ENCODE measurements around the gene STX1B. TPM values are rescaled to one million over a fixed set of nuclear protein-coding genes. Genes with fewer than 3 reads are reported as not detected.

Gene STX1B
- total RNA-seq, 4 donors from 2014 or later = 0.41 to 1.3 TPM; not detected in 2

- TF ChIP-seq CTCF (IDR thresholded peaks at IDR 0.05) = no peak
- TF ChIP-seq EP300 (IDR thresholded peaks at IDR 0.05; ENCODE audit: low read depth) = no peak
- TF ChIP-seq POLR2AphosphoS5 (IDR thresholded peaks at IDR 0.05) = no peak
- no peak for TF ChIP-seq POLR2A (IDR thresholded peaks at IDR 0.05)
- Histone ChIP-seq H3K4me1 (peaks cover 6 to 18% (median 13%) of the 10 kb centered on the region in 4 donors), H3K9me3 (no peaks in the 10 kb centered on the region), H3K4me3 (peak overlapping the region; percentile 39 to 50 (median 48)), H3K27me3 (peaks cover 5% of the 10 kb centered on the region), H3K27ac (peak overlapping the region; percentile 77 to 89 (median 81)), H3K36me3 (no peaks in the 10 kb centered on the region)
- in situ Hi-C loops (cut with MboI; ENCODE audit: low pct_ligation_motif_present in 1 of 4, low pct_unique_long_range_greater_than_20kb in 1 of 4, low sequenced_read_pairs in 3 of 4) (loop anchor here (10.0 to 25.0 kb wide), 5 partner anchors 164 to 864 kb away; partner anchors contain the start of genes ZNF843 (in 3 of the 4), COX6A2 (in 2 of the 4), ZNF267 (in 2 of the 4) and ARMC5 (in 1 of the 4)), intact Hi-C loops (cut with DNase I; ENCODE audit: low total_unique reads) (no loop called here)
- no peak for DNase-seq
- WGBS, 2 donors (ENCODE audit: low coverage in 1 of 2) = 69% methylated on average over 21 of the region's 21 CpGs; no CpG with 5 or more reads in 1 of the 2 donors
Observed at GRCh38 chr16:30997725-30998711, 12.4 kb downstream of the STX1B start.

GRCh38 chr16:30996985-30997724 lies 13.3 kb downstream of the STX1B start:
- no peaks in the 10 kb centered on the region for H3K36me3 ChIP-seq
- peak overlapping the region; percentile 39 to 56 (median 48) for H3K4me3 ChIP-seq
- peaks cover 5% of the 10 kb centered on the region for H3K27me3 ChIP-seq
- in situ Hi-C loops (cut with MboI; ENCODE audit: low pct_ligation_motif_present in 1 of 4, low pct_unique_long_range_greater_than_20kb in 1 of 4, low sequenced_read_pairs in 3 of 4) = loop anchor here (10.0 to 25.0 kb wide), 5 partner anchors 165 to 865 kb away; partner anchors contain the start of genes ZNF843 (in 3 of the 4), COX6A2 (in 2 of the 4), ZNF267 (in 2 of the 4) and ARMC5 (in 1 of the 4)
- peak overlapping the region; percentile 77 to 89 (median 81) for H3K27ac ChIP-seq
- H3K4me1 ChIP-seq = peaks cover 6 to 18% (median 13%) of the 10 kb centered on the region in 4 donors
- 3% methylated on average over 35 of the region's 60 CpGs; no CpG with 5 or more reads in 1 of the 2 donors for WGBS, 2 donors (ENCODE audit: low coverage in 1 of 2)
- intact Hi-C loops (cut with DNase I; ENCODE audit: low total_unique reads) = loop anchor here (1.0 kb wide), 1 partner anchor 46 kb away; no protein-coding TSS in a partner anchor
- peak; percentile 87 for DNase-seq
- TF ChIP-seq POLR2AphosphoS5 (IDR thresholded peaks at IDR 0.05) (peak; percentile 66 to 74 (median 69)), POLR2A (IDR thresholded peaks at IDR 0.05) (peak; percentile 62), CTCF (IDR thresholded peaks at IDR 0.05) (no peak)
- no peaks in the 10 kb centered on the region for H3K9me3 ChIP-seq

GRCh38 chr16:30996324-30996984 lies 14.0 kb downstream of the STX1B start:
- Histone ChIP-seq H3K27me3 (peaks cover under 1% of the 10 kb centered on the region), H3K36me3 (no peaks in the 10 kb centered on the region), H3K4me3 (peak overlapping the region; percentile 39 to 56 (median 48)), H3K27ac (peak overlapping the region; percentile 77 to 89 (median 81)), H3K9me3 (no peaks in the 10 kb centered on the region), H3K4me1 (peaks cover 6 to 18% (median 13%) of the 10 kb centered on the region in 4 donors)
- in situ Hi-C loops (cut with MboI; ENCODE audit: low pct_ligation_motif_present in 1 of 4, low pct_unique_long_range_greater_than_20kb in 1 of 4, low sequenced_read_pairs in 3 of 4) = loop anchor here (10.0 to 25.0 kb wide), 5 partner anchors 166 to 866 kb away; partner anchors contain the start of genes ZNF843 (in 3 of the 4), COX6A2 (in 2 of the 4), ZNF267 (in 2 of the 4) and ARMC5 (in 1 of the 4)
- WGBS, 2 donors (ENCODE audit: low coverage in 1 of 2) = 15% methylated on average over 22 of the region's 23 CpGs; no CpG with 5 or more reads in 1 of the 2 donors
- TF ChIP-seq POLR2AphosphoS5 (IDR thresholded peaks at IDR 0.05) (no peak), CTCF (IDR thresholded peaks at IDR 0.05) (no peak), EP300 (IDR thresholded peaks at IDR 0.05; ENCODE audit: low read depth) (no peak)
- intact Hi-C loops (cut with DNase I; ENCODE audit: low total_unique reads) = loop anchor here (1.0 kb wide), 1 partner anchor 45 kb away; no protein-coding TSS in a partner anchor
- peak; percentile 51 for DNase-seq
